ENCODE results near the gene PPP2R5A.

GRCh38 chr1:212297338-212297737 lies 12.1 kb downstream of the PPP2R5A start:
- TF ChIP-seq POLR2AphosphoS5 (IDR thresholded peaks at IDR 0.05) (no peak), CTCF (IDR thresholded peaks at IDR 0.05) (no peak), POLR2A (IDR thresholded peaks at IDR 0.05) (no peak)

Measured in breast epithelium (tissue), 3 donors.